ENCODE data around the gene NPAS1. TPM values are rescaled to one million over a fixed set of nuclear protein-coding genes. Genes with fewer than 3 reads are reported as not detected.

Gene NPAS1
- total RNA-seq, 2 experiments from 2014 or later = 1.1 to 2.1 TPM

GRCh38 chr19:46998445-46999125 lies 21.1 kb upstream of the NPAS1 start:
- no peak for TF ChIP-seq CTCF (IDR thresholded peaks at IDR 0.05)
- H3K4me3 Mint-ChIP-seq = no peak overlapping the region
- H3K27me3 Mint-ChIP-seq = no peaks in the 10 kb centered on the region
- Histone ChIP-seq H3K27me3 (ENCODE audit: control insufficient read depth in 1 of 2, insufficient read depth in 2 of 2, low read length in 2 of 2) (no peaks in the 10 kb centered on the region), H3K27ac (ENCODE audit: low read depth in 1 of 2, low read length in 2 of 2) (no peak overlapping the region), H3K9me3 (ENCODE audit: control insufficient read depth in 1 of 2, insufficient read depth in 1 of 2, low read length in 2 of 2) (no peaks in the 10 kb centered on the region), H3K36me3 (ENCODE audit: insufficient read depth, low read length) (peaks cover 54% of the 10 kb centered on the region), H3K4me1 (ENCODE audit: insufficient read depth, low read length) (peaks cover 1% of the 10 kb centered on the region), H3K4me3 (ENCODE audit: low read length) (no peak overlapping the region)
- H3K36me3 Mint-ChIP-seq (ENCODE audit: low read depth) = peaks cover 53% of the 10 kb centered on the region
- H3K27ac Mint-ChIP-seq = no peak overlapping the region
- ATAC-seq (ENCODE audit: poor library complexity) (no peak), DNase-seq (no peak)
- ChIA-PET CTCF (no interaction called here), POLR2A (no interaction called here)
- intact Hi-C loops (cut with DNase I, micrococcal nuclease) = no loop called here
- H3K9me3 Mint-ChIP-seq = no peaks in the 10 kb centered on the region
- no peaks in the 10 kb centered on the region for H3K4me1 Mint-ChIP-seq (ENCODE audit: low read depth)

- Mint-ChIP-seq H3K27me3 (no peaks in the 10 kb centered on the region), H3K27ac (no peak overlapping the region), H3K36me3 (ENCODE audit: low read depth) (peaks cover 51% of the 10 kb centered on the region), H3K4me1 (ENCODE audit: low read depth) (no peaks in the 10 kb centered on the region), H3K9me3 (no peaks in the 10 kb centered on the region), H3K4me3 (no peak overlapping the region)
- ChIA-PET CTCF (no interaction called here), POLR2A (no interaction called here)
- DNase-seq (no peak), ATAC-seq (ENCODE audit: poor library complexity) (no peak)
- intact Hi-C loops (cut with DNase I, micrococcal nuclease) = no loop called here
- no peak overlapping the region for H3K4me3 ChIP-seq (ENCODE audit: low read length)
- H3K4me1 ChIP-seq (ENCODE audit: insufficient read depth, low read length) = peaks cover 6% of the 10 kb centered on the region
- H3K9me3 ChIP-seq (ENCODE audit: control insufficient read depth in 1 of 2, insufficient read depth in 1 of 2, low read length in 2 of 2) = no peaks in the 10 kb centered on the region
- H3K27me3 ChIP-seq (ENCODE audit: control insufficient read depth in 1 of 2, insufficient read depth in 2 of 2, low read length in 2 of 2) = no peaks in the 10 kb centered on the region
- no peak for TF ChIP-seq CTCF (IDR thresholded peaks at IDR 0.05)
- H3K27ac ChIP-seq (ENCODE audit: low read depth in 1 of 2, low read length in 2 of 2) = no peak overlapping the region
- peaks cover 46% of the 10 kb centered on the region for H3K36me3 ChIP-seq (ENCODE audit: insufficient read depth, low read length)
Measured at GRCh38 chr19:46999377-46999776, 20.3 kb upstream of the NPAS1 start.

- peaks cover 41% of the 10 kb centered on the region for H3K36me3 ChIP-seq (ENCODE audit: insufficient read depth, low read length)
- Mint-ChIP-seq H3K36me3 (ENCODE audit: low read depth) (peaks cover 51% of the 10 kb centered on the region), H3K4me1 (ENCODE audit: low read depth) (no peaks in the 10 kb centered on the region), H3K27me3 (no peaks in the 10 kb centered on the region), H3K4me3 (no peak overlapping the region), H3K9me3 (no peaks in the 10 kb centered on the region), H3K27ac (no peak overlapping the region)
- peaks cover 6% of the 10 kb centered on the region for H3K4me1 ChIP-seq (ENCODE audit: insufficient read depth, low read length)
- no peak overlapping the region for H3K4me3 ChIP-seq (ENCODE audit: low read length)
- no peak for TF ChIP-seq CTCF (IDR thresholded peaks at IDR 0.05)
- ATAC-seq (ENCODE audit: poor library complexity) = no peak
- ChIA-PET POLR2A (no interaction called here), CTCF (no interaction called here)
- H3K27me3 ChIP-seq (ENCODE audit: control insufficient read depth in 1 of 2, insufficient read depth in 2 of 2, low read length in 2 of 2) = no peaks in the 10 kb centered on the region
- intact Hi-C loops (cut with DNase I, micrococcal nuclease) = no loop called here
- no peaks in the 10 kb centered on the region for H3K9me3 ChIP-seq (ENCODE audit: control insufficient read depth in 1 of 2, insufficient read depth in 1 of 2, low read length in 2 of 2)
- DNase-seq = no peak
- no peak overlapping the region for H3K27ac ChIP-seq (ENCODE audit: low read depth in 1 of 2, low read length in 2 of 2)
Measured at GRCh38 chr19:46999878-47000277, 19.8 kb upstream of the NPAS1 start.

All from CD4-positive, alpha-beta T cell (primary cell).